22Rv1 (cell line): ENCODE measurements around the gene HS1BP3.

ENCODE experiments used
- CTCF ChIP-seq: fragments of 450-650 bp; IDR thresholded peaks from 2 replicates; pipeline ENCODE4 v1.5.1; 2017; ENCODE audit warnings: mild to moderate bottlenecking
- ZFX ChIP-seq: fragments of 450-650 bp; IDR thresholded peaks from 2 replicates; pipeline ENCODE4 v1.6.1; 2017; ENCODE audit warnings: antibody characterized with exemption, borderline replicate concordance

- TF ChIP-seq CTCF (no peak), ZFX (no peak)
These were observed 18.1 kb upstream of the HS1BP3 start for GRCh38 chr2:20668871-20669475.
